ENCODE measurements around the gene STX8.

- no peak for TF ChIP-seq ZBTB33 (IDR thresholded peaks at IDR 0.05; ENCODE audit: borderline replicate concordance, low read depth)
- TF ChIP-seq REST (IDR thresholded peaks at IDR 0.05; ENCODE audit: low read depth, low read length): no peak
- no peak for TF ChIP-seq CTCF (IDR thresholded peaks at IDR 0.05)
- TF ChIP-seq MXI1 (IDR thresholded peaks at IDR 0.05; ENCODE audit: low read depth, low read length): no peak
- no peak for TF ChIP-seq YY1 (IDR thresholded peaks at IDR 0.05; ENCODE audit: low read depth)
- no peak for TF ChIP-seq RXRA (IDR thresholded peaks at IDR 0.05; ENCODE audit: borderline replicate concordance, low read depth)
- TF ChIP-seq MAX (IDR thresholded peaks at IDR 0.05; ENCODE audit: low read depth): no peak
- no peak for TF ChIP-seq TAF1 (IDR thresholded peaks at IDR 0.05; ENCODE audit: borderline replicate concordance, low read depth, low read length)
- no peak for TF ChIP-seq SMC3 (IDR thresholded peaks at IDR 0.05; ENCODE audit: low read depth, low read length)
- no peak for TF ChIP-seq ELF1 (IDR thresholded peaks at IDR 0.05)
- TF ChIP-seq RFX5 (IDR thresholded peaks at IDR 0.05; ENCODE audit: low read length): no peak
- no peak for TF ChIP-seq EZH2phosphoT487 (IDR thresholded peaks at IDR 0.05; ENCODE audit: borderline replicate concordance, low read depth)
- no peak for TF ChIP-seq POLR2AphosphoS5 (IDR thresholded peaks at IDR 0.05; ENCODE audit: low read depth, low read length)
- TF ChIP-seq CHD2 (IDR thresholded peaks at IDR 0.05; ENCODE audit: low read length, partially characterized antibody): no peak
These were observed 341.2 kb downstream of the STX8 start for GRCh38 chr17:9234389-9234945.

Measured in SK-N-SH (cell line).